ENCODE measurements around the gene GALNT16.
"Not testable (repeated sequence)": the region's sequence is repeated elsewhere in the genome, so short reads cannot be mapped to it uniquely, and the experiment has no call there.

Gene GALNT16

GRCh38 chr14:69285661-69286255 is 25.8 kb downstream of the GALNT16 start:
- no peak for DNase-seq (ENCODE audit: low spot score)

- DNase-seq (ENCODE audit: low spot score): no peak
Observed at GRCh38 chr14:69287098-69288010, 27.4 kb downstream of the GALNT16 start.

DNA sequence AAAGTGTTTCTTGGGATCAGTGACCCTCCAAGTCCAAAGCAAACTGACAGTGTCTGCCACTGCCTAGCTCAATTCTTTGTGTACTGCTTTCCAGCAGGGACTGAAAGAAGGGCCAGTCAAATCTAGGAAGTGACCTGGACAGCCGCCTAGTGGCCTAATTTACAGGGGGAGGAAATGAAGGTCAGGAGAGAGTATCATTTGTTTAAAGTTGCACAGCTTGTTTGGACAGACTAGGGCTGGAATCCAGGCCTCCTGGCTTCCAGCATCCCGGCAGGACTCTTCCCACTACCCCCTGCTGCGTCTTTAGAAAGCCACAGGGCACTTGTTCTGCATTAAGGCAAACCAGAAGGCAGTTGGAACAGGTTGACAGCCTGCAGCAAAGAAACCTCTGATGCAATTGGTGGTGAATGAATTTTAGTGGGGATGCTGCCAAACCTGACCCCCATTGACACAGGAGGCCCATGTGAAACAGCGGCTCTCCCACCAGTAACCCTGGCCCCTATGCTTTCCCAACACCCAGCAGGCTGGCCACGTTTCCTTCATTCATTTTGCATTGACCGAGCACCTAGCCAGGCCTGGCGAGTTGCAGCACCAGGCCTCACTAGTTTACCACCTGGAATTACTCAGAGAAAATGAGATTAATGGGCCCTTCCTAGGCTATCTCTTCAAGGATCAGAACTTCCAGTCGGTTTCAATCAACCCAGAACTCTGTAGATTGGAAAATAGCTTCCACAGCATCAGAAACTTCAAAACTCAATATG is 28.2 kb downstream of the GALNT16 start:
- no peak for DNase-seq (ENCODE audit: low spot score)

GRCh38 chr14:69288956-69289705 is 29.2 kb downstream of the GALNT16 start:
- DNase-seq (ENCODE audit: low spot score): no peak

DNA sequence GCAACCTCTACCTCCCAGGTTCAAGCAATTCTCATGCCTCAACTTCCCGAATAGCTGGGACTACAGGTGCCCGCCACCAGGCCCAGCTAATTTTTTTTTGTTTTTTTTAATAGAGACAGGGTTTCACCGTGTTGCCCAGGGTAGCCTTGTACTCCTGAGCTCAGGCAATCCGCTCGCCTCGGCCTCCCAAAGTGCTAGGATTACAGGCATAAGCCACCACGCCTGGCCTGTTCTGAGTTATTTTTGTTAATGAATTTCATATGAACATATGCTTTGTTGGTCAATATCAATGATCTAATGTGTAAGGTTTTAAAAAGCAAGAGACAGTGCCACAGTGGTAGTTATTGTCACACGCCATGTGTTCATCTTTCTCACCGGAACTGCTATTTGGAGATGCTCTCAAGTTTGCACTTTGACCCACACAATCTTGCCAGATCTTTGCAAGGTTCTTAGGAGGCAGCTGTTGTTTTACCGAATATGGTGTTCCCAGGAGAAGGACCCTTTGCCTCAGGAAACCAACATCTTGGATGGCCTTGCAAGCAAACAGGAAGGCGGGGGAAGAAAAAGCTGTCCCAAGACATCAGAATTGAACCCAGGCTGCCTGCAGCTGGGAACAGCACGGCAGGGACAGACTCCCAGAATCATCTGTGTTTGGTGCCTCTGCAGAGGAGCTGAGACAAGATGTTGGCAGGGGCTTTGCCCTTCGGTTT is 30.0 kb downstream of the GALNT16 start:
- DNase-seq (ENCODE audit: low spot score): no peak

DNA sequence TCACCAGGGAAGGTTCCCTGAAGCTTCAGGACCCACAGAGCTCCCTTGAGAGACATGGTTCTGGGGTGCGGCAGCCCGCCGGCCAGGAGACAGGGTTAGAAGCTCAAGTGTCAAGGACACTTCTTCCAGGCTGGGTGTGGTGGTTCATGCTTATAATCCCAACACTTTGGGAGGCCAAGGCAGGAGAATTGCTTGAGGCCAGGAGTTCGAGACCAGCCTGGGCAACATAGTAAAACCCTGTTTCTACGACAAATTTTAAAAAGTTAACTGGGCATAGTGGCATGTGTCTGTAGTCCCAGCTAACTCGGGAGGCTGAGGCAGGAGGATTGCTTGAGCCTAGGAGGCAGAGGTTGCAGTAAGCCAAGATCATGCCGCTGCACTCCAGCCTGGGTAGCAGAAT is 30.9 kb downstream of the GALNT16 start:
- DNase-seq (ENCODE audit: low spot score): not testable (repeated sequence)

GRCh38 chr14:69291396-69291795 is 31.4 kb downstream of the GALNT16 start:
- no peak for DNase-seq (ENCODE audit: low spot score)

- DNase-seq (ENCODE audit: low spot score): no peak
Observed at GRCh38 chr14:69291891-69292561, 32.1 kb downstream of the GALNT16 start.

- DNase-seq (ENCODE audit: low spot score): no peak
Observed at GRCh38 chr14:69298131-69299071, 38.4 kb downstream of the GALNT16 start.

- no peak for DNase-seq (ENCODE audit: low spot score)
Observed at GRCh38 chr14:69299286-69300035, 39.5 kb downstream of the GALNT16 start.

- no peak for DNase-seq (ENCODE audit: low spot score)
Observed at GRCh38 chr14:69300601-69301221, 40.8 kb downstream of the GALNT16 start.

- no peak for DNase-seq (ENCODE audit: low spot score)
Observed at GRCh38 chr14:69303086-69303485, 43.1 kb downstream of the GALNT16 start.

GRCh38 chr14:69312608-69313007 is 52.6 kb downstream of the GALNT16 start:
- DNase-seq (ENCODE audit: low spot score): no peak

- no peak for DNase-seq (ENCODE audit: low spot score)
Observed at GRCh38 chr14:69313176-69313575, 53.2 kb downstream of the GALNT16 start.

DNA sequence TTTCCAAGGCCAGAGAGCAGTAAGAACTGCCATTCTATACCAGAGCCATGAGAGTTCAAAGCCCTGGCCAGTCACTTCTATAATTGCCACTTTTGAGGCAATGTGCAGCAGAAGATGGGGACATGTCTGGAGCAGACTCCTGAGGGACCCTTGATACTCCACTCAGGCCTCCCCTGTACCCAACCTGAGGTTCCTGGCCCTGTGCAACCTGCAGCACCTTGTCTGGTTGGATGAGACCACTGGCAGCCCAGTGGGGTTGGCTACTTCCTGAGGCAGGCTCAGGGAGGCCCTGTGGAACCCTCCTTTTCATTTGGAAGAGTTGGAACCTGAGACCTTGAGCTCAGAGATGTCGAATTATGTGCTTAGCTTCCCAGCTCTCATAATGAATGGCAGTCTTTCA is 54.4 kb downstream of the GALNT16 start:
- DNase-seq (ENCODE audit: low spot score): no peak

- no peak for DNase-seq (ENCODE audit: low spot score)
Observed at GRCh38 chr14:69315301-69315700, 55.3 kb downstream of the GALNT16 start.

- no peak for DNase-seq (ENCODE audit: low spot score)
Observed at GRCh38 chr14:69316449-69317101, 56.6 kb downstream of the GALNT16 start.

Measured in SW480 (cell line).